OCI-LY1 (cell line): ENCODE results near the gene TRPM6.

Experiments
- CTCF ChIP-seq: fragments of 200-600 bp; sonication (generic), shearing (Covaris generic); IDR thresholded peaks from 2 replicates; pipeline ENCODE4 v1.5.1; 2017; ENCODE audit warnings: mild to moderate bottlenecking, antibody characterized with exemption, low read length, moderate library complexity, mixed read lengths
- EZH2 ChIP-seq: fragments of 200-600 bp; sonication (generic), shearing (Covaris generic); IDR thresholded peaks from 2 replicates; pipeline ENCODE4 v1.8.0; 2017; ENCODE audit warnings: borderline replicate concordance, mixed run types, mild to moderate bottlenecking, antibody characterized with exemption, low read length, moderate library complexity, mixed read lengths

- TF ChIP-seq CTCF (no peak), EZH2 (no peak)
These were observed 20.9 kb upstream of the TRPM6 start for GRCh38 chr9:74908665-74909064.
